Psoas muscle (tissue), 8 donors: ENCODE measurements around the gene NAP1L1. TPM values are rescaled to one million over a fixed set of nuclear protein-coding genes. Genes with fewer than 3 reads are reported as not detected.
A peak's percentile ranks its signal among the peaks of the same experiment; 100 is the strongest.

Source experiments
- ATAC-seq, 4 donors: fragments of 200-7000 bp; cut with Tn5 transposase; one replicate each; pipeline ENCODE4 v1.9.1; 2020; ENCODE audit warnings: moderate library complexity in 3 of 4, mild to moderate bottlenecking in 2 of 4
- DNase-seq, 2 donors: peaks; one replicate each; pipeline ENCODE4 v3.0.0-alpha.2; 2020
- H3K27ac ChIP-seq: fragments of 200-600 bp; one replicate; pipeline ENCODE4 v1.8.0; 2022
- H3K27me3 ChIP-seq, 3 donors: fragments of 200-600 bp in 1 of 3; one replicate each; pipeline versions ENCODE4 v1.6.1 to v1.8.0; 2013 to 2022; ENCODE audit warnings: low read length in 2 of 3, mild to moderate bottlenecking in 2 of 3, moderate library complexity in 1 of 3; ENCODE audit not compliant: insufficient read depth in 3 of 3
- H3K36me3 ChIP-seq, 2 donors: fragments of 200-600 bp in 1 of 2; one replicate each; pipeline versions ENCODE4 v1.6.1 to v1.8.0; 2013 to 2022; ENCODE audit warnings: low read depth in 1 of 2, mild to moderate bottlenecking in 1 of 2, moderate library complexity in 1 of 2; ENCODE audit not compliant: insufficient read depth in 1 of 2
- H3K4me1 ChIP-seq: fragments of 200-600 bp; one replicate; pipeline ENCODE4 v1.8.0; 2022
- H3K4me3 ChIP-seq: fragments of 200-600 bp; one replicate; pipeline ENCODE4 v1.8.0; 2022; ENCODE audit warnings: mild to moderate bottlenecking
- H3K9me3 ChIP-seq: fragments of 200-600 bp; one replicate; pipeline ENCODE4 v1.8.0; 2022
- WGBS, 3 donors: extraction: QIAGEN DNeasy Blood & Tissue Kit; methylation state at CpG; one replicate each; pipeline versions ENCODE4 v1.1.6 to v1.1.7; 2013; 5-methylcytosine and 5-hydroxymethylcytosine counted together
- intact Hi-C, 2 donors: fragments of 100-400 bp; cut with DNase I; formaldehyde crosslinking; loops; one replicate each; pipeline versions ENCODE4 v1.11.0 to v1.14.2; 2022
- polyA plus RNA-seq, 3 donors: library from polyadenylated mRNA; stranded (reverse); fragments of 200-250 nt; gene quantifications; one replicate each; pipeline ENCODE4 v1.2.3, GENCODE V29; 2013
- total RNA-seq, 4 donors: library from RNA; stranded (reverse); fragmentation: NEBNext Ultra II Directional in 2 of 4; extraction: Animal tissue kit (Norgen Biotek cat#: 25700) in 2 of 4; gene quantifications; one replicate each; pipeline versions ENCODE4 v1.2.1 to v1.2.4, GENCODE V29; 2021 to 2023
- TF ChIP-seq, protein P1 (sequence below): fragments of 200-600 bp; IDR thresholded peaks from one replicate; pipeline ENCODE4 v1.8.0; 2022; ENCODE audit warnings: antibody characterized with exemption
- donor health status: healthy with polysubstance abuse.
- donor health status: DM: no; HTN: no; CAD: no; lungs with moderate emphysema.
- donor health status: Bipolar disorder and iron deficiency.
- donor health status: healthy.
- donor health status: DM: yes; HTN: yes; CAD: no.
- donor health status: DM: no; HTN: no; CAD: no.
- donor health status: DM: no; HTN: no; CAD: no.
- donor health status: DM: yes; HTN: yes; CAD: no.

Gene NAP1L1
- total and polyA plus RNA-seq, 7 donors, result 201 to 341 (median 281) TPM

DNA sequence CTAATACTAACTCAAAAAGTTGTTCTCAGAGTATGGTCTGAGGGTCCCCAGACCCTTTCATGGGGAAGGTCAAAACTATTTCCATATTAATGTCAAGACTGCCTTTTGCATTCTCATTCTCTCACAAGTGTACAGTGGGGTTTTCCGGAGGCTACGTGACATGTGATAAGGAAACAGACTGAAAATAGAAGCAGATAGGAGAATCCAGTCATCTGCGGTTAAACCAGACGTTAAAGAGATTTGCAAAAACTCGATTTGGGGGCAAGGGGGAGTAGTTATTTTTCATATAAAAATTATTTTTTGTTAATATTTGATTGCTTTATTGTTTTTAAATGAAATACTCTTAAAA, 1.0 kb upstream of the NAP1L1 start:
- intact Hi-C loops, result loop anchor here (2.0 to 10.0 kb wide), 3 partner anchors 35 to 479 kb away; no protein-coding TSS in a partner anchor
- Histone ChIP-seq H3K36me3 (no peaks in the 10 kb centered on the region), H3K4me3 (peak overlapping the region; percentile 83), H3K4me1 (peaks cover 13% of the 10 kb centered on the region), H3K27ac (peak overlapping the region; percentile 93), H3K27me3 (no peaks in the 10 kb centered on the region), H3K9me3 (no peaks in the 10 kb centered on the region)
- no peak for DNase-seq
- ATAC-seq, result no peak
- 17 to 42% (median 21%) methylated on average over 5 of the region's 5 CpGs for WGBS, 3 donors
- TF ChIP-seq, protein P1, sequence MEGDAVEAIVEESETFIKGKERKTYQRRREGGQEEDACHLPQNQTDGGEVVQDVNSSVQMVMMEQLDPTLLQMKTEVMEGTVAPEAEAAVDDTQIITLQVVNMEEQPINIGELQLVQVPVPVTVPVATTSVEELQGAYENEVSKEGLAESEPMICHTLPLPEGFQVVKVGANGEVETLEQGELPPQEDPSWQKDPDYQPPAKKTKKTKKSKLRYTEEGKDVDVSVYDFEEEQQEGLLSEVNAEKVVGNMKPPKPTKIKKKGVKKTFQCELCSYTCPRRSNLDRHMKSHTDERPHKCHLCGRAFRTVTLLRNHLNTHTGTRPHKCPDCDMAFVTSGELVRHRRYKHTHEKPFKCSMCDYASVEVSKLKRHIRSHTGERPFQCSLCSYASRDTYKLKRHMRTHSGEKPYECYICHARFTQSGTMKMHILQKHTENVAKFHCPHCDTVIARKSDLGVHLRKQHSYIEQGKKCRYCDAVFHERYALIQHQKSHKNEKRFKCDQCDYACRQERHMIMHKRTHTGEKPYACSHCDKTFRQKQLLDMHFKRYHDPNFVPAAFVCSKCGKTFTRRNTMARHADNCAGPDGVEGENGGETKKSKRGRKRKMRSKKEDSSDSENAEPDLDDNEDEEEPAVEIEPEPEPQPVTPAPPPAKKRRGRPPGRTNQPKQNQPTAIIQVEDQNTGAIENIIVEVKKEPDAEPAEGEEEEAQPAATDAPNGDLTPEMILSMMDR, result no peak

DNA sequence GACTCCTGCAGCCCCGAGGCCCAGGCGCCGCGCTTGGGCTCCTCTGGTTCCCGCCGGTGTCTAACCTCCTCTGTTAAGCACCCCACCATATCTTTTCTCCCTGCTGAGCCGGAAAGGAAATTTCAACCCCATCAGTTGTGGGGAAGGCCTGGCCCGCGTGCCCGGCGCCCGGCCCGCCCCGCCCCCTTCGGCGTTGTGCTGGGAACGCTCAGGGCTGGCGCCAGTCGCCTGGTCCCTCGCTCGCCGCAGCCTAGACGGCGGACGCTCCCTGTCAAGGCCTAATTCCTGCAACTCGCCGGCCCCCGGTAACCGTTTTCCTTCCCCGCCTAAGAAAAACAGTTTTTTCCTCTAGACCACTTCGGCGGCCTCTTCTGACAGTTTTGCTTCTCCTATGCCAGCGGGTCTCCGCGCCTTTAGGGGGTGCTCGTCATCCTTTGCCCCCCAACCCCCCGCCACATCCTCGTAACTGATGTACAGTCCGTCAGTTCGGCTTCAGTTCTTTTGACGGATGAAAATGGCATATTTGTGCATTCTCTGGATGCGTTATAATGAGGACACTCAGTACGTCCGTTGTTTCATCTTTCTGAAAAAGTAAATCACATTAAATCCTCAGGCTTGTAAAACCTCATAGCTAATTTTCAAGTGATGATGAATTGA, 506 bp upstream of the NAP1L1 start:
- DNase-seq, result peak in 1 of 2 donors; percentile 86
- H3K27me3 ChIP-seq, result no peaks in the 10 kb centered on the region
- peak; percentile 80 to 84 (median 84) for ATAC-seq
- H3K27ac ChIP-seq, result peak overlapping the region; percentile 93
- no peaks in the 10 kb centered on the region for H3K9me3 ChIP-seq
- H3K4me1 ChIP-seq, result peaks cover 13% of the 10 kb centered on the region
- TF ChIP-seq, protein P1, result no peak
- no peaks in the 10 kb centered on the region for H3K36me3 ChIP-seq
- H3K4me3 ChIP-seq, result peak overlapping the region; percentile 83
- 1% methylated on average over 41 to 44 of the region's 44 CpGs for WGBS, 3 donors
- intact Hi-C loops, result loop anchor here (2.0 to 10.0 kb wide), 5 partner anchors 36 to 480 kb away; partner anchors contain the start of gene BBS10 (in 2 of the 2)

DNA sequence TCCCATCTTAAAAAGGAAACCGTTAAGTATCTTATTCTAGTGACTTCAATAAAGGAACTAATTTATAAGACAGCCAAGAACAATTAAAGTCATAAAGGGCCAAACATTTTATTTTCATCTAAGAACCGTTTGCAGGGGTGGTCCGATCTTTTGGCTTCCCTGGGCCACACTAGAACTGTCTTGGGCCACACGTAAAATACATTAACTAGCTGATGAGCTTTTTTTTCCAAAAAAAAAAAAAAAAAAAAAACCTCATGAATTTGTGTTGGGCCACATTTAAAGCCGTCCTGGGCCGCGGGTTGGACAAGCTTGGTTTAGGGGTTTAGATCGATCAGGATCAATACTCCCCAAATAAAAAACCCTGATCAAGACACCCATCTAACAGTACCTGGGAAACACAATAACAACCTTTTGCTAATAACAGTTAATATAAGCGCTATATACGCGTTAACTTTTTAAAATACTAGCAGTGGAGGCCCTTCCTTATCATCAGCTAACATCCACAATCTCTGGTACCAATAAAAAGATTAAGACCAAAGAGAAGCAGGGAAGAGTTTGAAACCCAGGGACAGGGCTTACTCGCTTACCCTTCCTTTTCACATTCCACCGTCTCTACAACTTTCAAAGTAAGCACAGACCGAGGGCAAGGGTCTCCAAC, 1.1 kb downstream of the NAP1L1 start:
- 11 to 16% (median 14%) methylated on average over 14 of the region's 14 CpGs for WGBS, 3 donors
- Histone ChIP-seq H3K9me3 (peaks cover 8% of the 10 kb centered on the region), H3K4me3 (peak overlapping the region; percentile 83), H3K36me3 (no peaks in the 10 kb centered on the region), H3K27me3 (no peaks in the 10 kb centered on the region), H3K27ac (peak overlapping the region; percentile 93), H3K4me1 (peaks cover 13% of the 10 kb centered on the region)
- ATAC-seq (no peak), DNase-seq (no peak)
- intact Hi-C loops, result loop anchor here (5.0 to 10.0 kb wide), 4 partner anchors 264 to 481 kb away; partner anchors contain the start of gene BBS10 (in 2 of the 2)
- TF ChIP-seq, protein P1, result no peak

DNA sequence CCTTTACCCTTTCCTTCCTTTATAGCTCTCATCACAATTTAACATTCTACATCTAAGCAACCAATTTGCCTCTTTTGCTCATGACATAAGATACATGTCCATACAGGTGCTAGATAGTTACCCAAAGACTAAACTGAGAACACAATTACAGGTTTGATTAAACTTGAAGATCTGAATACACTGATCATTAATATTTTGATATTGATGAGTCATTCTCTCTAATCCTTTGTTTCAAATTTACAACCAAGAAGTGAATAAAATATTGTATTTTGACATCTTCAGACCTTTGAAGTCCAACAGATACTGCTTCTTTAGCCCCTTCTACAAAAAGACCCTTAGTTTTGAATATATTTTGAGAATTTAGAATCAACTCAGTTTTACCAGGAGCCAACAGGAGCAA, 2.6 kb downstream of the NAP1L1 start:
- Histone ChIP-seq H3K27ac (no peak overlapping the region), H3K9me3 (peaks cover 8% of the 10 kb centered on the region), H3K4me1 (peaks cover 17% of the 10 kb centered on the region), H3K4me3 (no peak overlapping the region), H3K27me3 (no peaks in the 10 kb centered on the region), H3K36me3 (no peaks in the 10 kb centered on the region)
- TF ChIP-seq, protein P1, result no peak
- intact Hi-C loops, result loop anchor here (5.0 to 10.0 kb wide), 4 partner anchors 265 to 483 kb away; partner anchors contain the start of gene BBS10 (in 2 of the 2)
- DNase-seq, result no peak
- no peak for ATAC-seq
